CD4-positive, alpha-beta T cell treated with Interleukin-6 for 4 hours (primary cell): Measurements from ENCODE around the gene RASD1.

Experiments used
- DNase-seq: peaks from one replicate; pipeline ENCODE4 v3.0.0-alpha.2; 2020; ENCODE audit warnings: mixed read lengths

The RASD1 gene

DNA sequence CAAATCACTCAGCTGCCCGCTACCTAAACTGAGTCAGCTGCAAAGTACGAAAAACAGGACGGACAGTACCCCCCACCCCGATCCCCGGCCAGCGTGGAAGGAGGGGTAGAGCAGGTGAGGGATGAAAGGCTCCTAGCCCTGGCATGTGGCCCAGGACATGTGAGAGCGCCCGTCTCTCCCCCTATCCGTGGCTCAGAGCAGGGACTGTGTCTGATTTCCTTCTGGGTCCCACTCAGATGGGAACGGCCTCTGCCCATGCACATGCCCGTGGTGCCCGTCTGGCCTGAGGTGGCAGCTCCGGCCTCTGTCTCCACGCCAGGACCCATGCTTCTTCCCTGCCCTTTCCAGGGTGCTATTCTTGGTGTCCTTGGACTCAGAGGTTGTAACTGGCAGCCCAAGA is 30.2 kb upstream of the RASD1 start:
- no peak for DNase-seq

DNA sequence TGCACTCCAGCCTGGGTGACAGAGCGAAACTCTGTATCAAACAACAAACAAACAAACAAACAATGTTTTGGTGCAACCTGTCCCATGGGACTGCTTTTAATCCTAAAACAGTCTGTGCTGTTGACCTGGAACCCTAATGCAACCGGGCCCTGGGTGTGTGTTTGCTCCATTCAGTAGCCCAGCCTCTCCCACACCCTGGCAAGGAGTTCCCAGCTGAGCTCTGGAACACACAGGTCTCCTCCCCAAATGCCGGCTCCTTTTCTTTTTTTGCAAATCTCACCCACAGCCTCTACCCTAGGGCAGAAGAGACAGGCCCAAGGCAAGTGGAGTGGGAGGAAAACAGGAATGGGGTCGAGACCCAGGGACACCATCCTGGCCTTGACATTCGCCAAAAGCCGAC is 29.8 kb upstream of the RASD1 start:
- DNase-seq: no peak

DNA sequence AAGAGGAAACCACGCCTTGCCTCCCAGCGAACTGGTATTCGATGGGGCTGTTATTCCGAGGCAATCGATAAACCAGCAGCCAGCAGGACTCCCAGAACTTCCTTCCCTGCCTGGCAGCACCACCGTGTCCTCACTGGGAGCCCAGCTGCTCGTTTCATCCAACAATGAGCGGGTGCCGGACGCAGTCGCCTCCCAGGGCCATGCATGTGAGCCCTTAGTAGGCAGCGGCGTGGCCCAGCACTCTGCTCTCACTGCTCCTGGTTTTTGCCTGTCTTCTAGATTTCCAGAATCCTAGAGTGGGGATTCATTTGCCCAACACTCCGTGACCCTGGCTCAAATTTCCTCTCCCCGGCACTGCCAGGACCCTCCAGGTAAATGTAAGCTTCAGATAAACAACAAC is 29.1 kb upstream of the RASD1 start:
- no peak for DNase-seq

DNA sequence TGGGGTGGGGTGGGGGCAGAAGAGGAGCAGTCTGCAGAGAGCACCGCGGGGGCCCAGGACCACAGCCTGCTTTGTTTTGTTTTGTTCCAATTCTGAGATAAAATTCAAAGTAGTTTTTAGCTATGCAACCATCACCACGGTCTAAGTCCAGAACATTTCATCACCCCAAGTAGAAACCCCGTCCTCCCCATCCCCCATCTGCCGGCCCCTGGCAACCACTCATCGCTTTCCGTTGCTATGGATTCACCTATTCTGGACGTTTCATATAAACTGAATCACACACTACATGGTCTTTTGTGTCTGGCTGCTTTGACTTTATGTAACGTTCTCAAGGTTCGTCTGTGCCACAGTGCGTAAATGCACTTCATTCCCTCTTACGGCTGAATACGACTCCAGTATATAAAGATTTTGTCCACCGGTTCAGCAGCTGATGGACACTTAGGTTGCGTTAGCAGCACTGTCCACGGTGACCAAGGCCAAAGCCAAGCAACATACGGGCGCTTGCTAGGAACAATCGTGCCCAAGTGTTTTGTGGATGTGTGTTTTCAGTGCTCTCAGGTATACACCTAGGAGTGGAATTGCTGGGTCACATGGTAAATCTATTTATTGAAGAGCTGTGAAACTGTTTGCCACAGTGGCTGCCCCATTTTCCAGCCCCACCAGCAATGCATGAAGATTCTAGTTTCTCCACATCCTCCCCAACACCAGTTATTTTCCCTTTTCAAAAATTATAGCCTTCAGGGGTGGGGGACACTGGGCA is 27.7 kb upstream of the RASD1 start:
- DNase-seq: no peak

DNA sequence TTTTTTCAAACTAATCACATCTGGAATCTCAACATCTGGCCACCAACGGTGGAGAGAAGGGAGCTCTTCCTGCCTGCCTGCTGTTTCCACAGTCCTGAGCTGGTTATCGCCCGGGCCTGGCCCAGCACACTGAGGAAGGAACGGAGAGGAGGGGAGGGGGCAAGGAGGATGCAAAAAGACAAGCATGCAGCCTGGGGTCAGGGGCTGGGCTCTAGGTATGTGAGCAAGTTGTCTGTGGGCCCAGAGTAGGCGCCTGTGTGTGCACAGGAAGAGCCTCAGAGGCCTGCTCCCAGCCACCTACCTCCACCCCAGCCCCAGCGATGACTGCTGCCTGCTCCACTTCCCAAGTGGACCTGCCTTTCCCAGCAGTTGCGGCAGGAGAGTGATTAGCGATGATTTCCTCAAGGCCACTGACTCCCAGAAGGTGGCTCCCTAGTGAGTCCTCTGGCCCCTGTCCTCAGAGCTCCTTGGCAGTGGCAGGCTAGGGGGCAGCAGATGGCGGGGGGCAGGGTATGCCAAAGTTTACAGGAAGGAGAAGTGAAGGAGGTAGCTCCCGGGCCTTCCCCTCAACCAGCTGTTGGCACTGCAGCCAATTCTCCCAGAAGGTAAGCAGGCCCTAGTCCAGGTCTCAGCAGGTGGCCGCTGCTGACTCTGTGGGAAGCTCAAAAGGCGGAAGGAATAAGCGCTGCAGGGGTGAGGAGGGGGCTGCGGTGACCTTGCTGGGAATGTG is 27.0 kb upstream of the RASD1 start:
- DNase-seq: no peak

DNA sequence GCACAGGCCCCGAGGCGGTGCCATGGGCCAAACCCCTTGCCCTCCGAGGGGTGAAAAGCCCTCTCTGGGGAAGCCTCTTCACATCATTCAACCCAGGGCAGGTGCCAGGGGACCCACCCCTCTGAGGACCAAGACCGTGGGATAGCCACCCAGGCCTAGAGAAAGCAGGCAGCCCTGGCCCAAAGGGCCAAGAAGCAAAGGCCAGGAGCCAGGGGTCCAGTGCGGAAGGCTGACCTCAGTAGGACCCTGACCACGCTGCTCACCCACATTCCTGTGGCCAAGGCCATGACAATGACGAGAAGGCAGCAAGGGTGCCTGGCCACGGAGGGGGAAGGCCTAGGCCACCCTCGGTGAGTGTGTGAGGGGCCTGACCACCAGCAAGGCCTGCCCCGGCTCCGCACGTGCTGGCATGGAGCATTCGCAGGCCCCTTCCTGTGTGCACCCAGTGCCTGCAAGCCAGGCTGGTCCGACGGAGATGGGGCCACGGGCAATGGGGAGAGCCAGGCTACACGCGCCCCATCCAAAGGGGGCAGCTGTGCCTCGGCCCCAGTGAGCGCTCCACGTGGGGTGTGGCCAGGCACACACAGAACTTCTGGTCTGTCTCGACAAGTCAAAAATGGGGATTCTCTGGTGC is 24.5 kb upstream of the RASD1 start:
- no peak for DNase-seq

DNA sequence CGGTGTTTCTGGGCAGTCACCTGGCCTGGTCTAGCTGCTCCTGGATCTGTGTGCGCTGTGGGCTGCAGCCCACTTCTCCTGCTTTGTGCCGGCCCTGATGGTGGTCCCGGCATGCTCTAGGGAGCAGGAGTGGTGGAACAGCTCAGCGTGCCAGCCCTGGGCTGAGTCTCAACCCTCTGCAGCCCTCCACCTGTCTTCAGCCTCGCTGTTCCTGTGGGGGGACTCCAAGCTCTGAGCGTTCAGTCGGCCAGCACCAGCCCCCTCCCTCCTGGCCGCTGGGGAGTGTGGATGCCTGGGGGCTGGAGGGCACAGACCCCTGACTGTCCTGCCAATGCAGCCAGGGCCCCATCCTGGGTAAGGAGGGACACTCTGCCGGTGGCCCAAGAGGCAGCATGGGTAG is 23.7 kb upstream of the RASD1 start:
- no peak for DNase-seq

DNA sequence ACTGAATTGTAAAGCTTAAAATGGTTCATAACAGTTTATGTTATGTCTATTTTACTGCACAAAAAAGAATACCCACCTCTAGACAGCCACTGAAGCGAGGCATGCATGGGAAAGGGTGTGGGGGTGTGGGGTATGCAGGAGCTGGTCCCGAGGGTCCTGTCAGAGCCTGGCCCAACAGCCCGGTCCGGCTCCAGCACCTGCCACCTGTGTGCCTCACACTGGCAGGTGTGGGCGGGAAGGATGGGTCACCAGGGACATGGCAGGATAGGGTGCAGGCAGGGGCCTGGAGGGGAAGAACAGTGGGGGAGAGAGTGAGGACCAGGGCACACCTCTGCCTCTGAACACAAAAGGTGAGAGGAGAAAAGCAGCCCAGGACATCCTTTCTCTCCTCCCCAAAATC is 22.8 kb upstream of the RASD1 start:
- no peak for DNase-seq

DNA sequence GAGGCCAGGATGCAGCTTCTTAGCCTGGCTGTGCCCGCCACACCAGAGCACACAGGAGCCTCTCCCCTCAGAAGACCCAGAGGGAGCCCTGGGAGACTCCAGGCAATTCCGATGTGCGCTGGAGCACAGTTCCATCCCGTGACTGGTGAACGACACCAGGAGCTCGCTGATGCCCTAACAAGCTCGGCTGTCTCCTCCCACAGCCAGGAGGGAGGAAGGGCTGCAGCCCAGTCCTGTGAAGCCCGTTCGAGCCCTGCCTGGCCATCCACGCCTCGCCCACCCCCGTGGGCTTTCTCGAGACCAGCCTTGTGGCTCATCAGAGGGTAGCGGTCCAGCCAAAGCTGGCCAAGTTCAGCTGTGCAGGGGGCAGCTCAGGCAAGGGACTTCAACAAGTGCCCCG is 21.8 kb upstream of the RASD1 start:
- DNase-seq: no peak

DNA sequence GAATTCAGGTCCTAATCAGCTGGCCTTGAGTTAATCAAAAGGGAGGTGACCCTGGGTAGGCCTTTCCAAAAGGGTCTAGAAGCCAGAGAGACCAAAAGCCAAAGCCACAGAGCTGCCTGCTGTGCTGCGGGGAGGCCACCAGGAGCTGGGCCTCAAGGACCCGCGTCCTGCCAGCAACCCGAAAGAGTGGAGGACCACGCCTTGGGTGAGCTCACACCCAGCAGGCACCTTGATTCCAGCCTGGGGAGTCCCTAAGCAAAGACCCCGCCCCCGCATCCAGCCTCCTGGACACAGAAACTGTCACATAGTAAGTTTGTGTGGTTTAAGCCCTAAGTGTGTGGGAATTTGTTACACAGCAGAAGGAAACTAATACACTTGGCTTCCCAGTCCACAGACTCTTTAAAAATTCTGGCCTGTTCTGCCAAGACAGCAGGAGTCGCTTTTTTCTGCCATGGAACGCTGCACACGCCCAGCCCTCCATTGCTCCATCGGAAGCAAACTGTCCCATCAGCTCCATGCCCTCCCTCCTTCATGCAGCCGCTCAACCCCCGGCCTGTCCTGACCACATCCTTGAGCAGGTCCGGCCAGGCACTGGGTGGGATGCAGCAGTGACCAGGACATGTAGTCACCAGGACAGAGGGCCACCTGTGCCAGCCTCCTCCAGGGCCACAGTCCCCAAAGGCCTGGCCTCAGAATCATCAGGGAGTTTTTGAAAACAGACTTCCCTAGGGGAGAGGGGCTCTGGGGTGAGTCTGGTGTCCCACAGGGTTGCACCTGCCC is 20.9 kb upstream of the RASD1 start:
- DNase-seq: no peak

DNA sequence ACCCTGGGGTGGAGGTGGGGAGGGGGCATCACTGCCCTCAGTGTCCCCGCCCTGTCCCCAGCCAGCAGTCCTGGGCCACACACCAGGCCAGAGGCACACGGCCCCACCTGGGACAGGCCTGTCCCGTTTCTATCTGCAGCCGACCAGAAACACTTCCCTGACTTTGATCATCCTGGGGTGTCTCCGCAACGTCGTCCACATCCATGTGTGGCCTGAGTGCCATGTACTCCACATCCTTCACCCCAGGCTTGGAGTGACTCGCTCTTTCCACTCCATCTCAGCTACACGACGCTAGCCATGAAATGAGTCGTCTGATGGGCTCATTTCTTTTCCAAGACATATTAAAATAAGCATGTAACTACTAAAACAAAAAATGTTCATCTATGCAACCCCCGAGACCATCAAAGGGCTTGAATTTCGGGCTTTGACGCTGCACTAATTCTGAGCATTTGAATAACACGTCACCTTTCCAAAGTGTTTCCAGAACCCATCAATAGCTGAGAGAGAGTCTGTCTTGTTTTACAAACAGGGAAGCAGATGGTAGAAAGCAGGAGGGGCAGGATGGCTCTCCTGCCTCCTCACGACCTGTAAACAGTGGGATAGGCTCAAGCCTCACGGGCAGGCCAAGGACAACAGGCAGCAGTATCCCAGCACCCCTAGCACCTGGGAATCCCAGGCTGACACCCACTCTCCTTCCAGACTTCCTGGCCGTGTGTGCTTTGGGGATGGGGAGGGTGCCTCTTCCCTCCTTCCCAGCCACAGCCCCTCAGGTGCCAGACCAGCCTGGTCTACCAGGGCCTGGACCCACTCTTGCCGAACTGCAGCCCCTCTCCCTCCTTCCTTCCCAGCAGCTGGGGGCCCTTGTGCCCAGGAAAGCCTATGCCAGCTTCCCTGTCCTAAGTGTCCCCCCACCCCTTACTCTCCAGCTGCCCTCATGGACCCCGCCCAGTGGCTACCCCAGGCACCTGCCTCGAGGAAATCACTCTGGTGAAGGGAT is 20.0 kb upstream of the RASD1 start:
- no peak for DNase-seq

DNA sequence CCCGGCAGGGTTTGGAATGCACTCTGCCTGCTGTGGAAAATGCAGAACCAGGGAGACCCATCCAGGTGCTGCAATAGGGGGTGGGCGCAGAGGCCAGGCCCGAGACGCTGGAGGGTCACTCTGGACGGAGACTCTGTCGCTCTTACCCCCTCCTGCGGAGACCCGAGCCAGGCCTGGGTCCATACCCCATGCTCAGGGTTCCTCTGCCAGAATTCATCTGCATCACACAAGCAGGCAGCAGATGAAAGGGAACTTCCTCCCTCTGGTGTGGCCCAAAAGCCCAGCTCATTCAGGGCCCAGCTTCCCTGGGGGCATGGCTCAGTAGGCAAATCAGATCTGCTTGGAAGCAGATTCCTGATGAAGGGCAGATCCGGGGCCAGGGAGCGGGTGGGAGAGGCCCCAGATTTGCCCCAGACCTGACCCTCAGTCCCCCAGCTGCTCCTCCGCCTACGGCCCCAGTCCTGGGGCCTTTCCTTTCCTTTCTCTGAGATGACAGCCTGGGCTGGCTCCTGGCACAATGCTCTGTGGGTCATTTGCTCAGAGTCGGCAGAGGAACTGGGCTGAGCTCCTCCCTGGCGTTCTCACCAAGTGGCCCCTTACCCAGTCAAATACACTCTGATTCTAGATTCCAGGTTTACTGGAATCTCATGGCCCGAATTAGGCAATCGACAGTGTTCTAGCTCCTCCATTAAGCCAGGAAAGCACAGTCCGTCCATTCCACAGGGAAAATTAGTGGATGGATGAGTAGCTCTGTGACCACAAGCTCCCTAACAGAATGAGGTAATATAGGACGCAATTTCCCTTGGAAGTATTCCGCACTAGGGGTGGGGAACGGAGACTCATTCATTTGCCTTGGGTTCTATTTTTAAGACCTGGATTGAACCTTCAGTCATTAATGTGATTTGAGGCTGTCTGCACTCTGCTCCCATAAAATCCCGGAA is 19.1 kb upstream of the RASD1 start:
- no peak for DNase-seq

DNA sequence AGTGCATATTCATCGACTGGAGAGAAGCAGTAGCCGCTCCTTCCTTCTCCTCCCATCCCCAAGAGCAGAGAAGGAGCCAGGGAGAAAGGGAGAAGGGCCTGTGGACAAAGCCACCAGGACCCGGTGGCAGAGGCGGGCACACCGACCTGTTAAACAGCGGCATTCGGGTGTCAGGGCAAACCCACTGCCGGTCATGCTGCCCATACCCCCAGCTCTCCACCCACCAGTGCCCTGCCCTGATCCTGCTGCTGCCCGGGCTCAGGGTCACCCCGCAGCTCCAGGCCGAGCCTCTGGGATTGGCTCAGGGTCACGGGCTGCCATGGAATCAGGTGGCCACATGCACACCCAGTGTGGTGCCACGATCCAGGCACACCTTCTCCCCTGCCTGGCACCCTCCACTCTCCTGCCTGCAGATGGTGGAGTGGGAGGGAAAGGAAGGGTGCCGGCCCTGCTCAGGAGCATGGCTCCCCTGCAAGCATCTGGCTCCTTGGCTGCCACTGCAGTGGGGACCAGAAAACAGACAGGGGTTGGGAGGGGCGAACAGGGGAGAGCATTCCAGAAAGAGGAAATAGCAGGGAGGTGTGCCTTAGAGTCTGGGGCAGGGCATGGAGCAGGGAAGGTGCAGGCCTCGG is 18.3 kb upstream of the RASD1 start:
- no peak for DNase-seq

DNA sequence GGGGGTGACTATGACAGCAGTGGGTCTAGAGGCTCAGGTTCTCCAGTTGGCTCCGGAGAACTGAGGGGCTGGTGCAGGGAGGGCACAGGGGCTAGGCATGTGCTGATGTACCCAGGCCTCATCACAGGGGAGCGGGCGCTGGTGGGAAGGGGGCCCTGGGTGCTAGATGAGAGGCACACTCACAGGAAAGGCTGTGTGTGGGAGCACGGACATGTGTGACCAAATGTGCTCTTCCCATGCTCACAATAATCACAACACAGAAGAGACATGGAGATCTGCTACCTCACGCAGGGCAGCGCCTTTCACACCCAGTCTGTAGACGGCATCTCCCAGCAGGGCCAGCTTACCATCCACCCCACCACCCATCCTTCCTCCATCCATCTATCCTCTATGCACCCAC is 17.4 kb upstream of the RASD1 start:
- DNase-seq: no peak

DNA sequence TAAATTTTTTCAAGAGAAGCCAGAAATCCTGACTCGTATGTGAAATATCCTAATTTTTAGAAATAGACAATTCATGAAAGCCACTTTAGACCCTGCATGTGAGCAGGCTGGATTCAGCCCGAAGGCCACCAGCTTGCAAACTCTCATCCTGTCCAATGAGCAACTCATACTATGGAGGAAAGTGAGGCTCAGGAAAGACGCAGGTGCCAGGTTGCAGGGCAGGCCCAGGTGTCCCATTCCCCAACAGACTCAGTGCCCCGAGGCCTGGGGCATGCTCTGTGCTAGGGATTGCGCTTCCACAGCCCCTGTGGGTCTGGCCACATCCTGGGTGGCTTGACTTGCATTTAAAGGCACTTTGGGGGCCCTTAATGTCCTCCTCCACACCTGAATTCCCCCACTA is 16.7 kb upstream of the RASD1 start:
- DNase-seq: no peak

DNA sequence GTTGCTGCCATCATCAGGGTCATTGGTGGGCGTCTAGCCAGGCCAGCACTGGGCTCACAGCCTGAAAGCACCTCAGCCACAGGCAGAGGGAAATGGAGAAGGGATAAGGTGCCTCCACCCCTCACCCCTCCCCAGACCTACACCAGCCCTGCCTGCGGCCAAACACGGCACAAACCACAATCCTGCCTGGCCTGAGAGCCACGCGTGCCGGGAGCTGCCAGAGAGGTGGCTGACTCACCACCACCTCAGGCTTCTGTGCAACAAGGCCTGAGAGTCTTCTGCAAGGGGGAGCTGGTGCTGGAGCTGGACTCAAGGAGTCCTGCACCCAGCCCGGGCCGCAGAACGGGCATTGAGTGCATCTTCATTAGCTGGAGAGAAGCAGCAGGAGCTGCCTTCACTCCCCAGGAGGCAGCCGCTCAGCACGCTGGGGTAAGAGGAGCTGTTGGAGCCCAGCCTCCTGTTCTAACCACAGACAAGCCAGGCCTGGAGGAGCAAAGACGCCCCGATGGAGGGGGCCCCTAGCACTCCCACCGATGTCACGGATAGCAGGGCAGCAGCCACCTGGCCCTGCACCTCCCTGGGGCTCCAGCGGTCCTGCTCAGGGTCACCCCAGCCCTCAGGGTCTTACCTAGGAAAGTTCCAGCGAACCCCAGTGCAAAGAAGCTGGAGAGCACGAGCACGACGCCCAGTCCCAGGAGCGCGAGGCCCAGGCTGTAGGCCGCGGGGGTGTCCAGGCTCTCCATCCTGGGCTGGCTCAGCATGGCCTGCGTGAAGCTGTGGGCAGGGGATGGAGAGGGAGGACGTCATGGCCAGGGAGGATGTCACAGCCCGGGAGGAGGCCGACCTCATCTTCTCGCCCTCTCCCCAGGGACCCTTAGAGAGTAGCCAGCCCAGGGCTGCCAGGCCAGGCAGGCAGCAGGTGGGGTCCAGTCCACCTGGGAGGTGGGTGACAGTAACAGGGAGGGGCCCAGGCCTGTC is 16.0 kb upstream of the RASD1 start:
- no peak for DNase-seq

DNA sequence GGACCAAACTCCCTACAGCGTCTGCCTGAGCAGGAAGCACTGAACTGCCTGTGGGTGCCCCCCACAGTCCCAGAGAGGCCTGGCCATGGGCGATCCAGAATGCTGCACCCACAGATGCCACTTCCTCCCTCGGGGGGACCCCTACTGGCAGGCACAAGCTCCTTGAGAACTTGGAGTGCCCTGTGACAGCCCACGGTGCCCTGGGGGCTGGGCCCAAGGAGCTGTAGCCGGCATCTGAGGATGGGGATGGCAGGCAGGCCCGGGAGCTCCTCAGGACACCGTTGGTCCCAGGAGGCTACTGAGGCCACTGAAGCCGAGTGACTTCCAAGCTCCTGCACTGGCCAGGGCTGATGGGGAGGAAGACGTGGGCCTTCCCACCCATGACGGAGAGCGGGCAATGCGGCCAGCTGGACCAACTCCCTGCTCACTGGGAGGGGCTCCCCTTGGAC is 15.1 kb upstream of the RASD1 start:
- no peak for DNase-seq

DNA sequence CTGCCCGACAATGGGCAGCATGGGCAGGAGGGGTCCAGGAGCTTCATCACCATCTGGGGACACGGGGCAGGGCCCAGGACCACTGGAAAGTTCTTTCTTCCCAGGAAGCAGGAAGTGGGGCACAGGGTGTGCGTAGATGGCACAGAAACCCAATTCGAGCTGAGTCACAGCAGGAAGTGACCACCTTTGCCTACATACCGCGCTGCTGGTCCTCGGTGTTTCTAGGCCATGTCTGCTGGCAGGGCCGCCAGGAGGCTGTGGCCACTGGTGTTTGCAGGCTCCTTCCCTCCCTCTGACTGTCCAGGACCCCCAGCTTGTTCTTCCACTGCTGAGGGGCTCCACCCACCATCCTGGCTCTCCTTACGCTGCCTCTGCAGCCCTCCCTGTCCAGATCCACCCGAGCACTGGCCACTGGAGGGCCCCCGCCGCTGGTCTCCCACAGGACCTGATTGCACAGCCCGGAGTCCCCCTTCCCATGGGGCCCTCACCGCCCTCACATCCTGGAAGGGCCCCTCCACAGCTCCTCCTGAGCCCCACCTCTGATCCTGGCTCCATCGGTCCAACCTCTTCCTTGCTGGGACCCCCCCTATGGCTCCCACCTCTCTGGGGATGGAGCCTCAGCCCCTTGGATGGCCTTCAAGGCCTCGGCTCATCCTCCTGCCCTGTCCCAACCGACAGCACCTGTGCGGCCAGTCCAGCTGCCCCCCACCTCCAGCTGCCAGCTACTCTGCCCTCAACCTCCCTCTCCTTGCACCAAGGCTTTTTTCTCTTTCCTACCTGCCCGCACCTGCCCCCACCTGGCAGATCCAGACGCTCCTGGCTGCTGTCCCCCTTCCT is 14.5 kb upstream of the RASD1 start:
- DNase-seq: no peak
